HEK293 (cell line): ENCODE data around the gene PPP1R14C.

Source experiments
- CTCF ChIA-PET: fragments of 350-600 bp; formaldehyde crosslinking; extraction: SDS; loops from one replicate; lab custom pipeline; 2021; ENCODE audit warnings: antibody characterized with exemption; lab: Yijun Ruan, JAX
- POLR2A ChIA-PET: fragments of 300-600 bp; formaldehyde crosslinking; extraction: SDS; loops from one replicate; lab custom pipeline; 2020; ENCODE audit warnings: antibody characterized with exemption, inconsistent platforms; lab: Yijun Ruan, JAX
- H3K27ac ChIP-seq: fragments of 200-500 bp; sonication (Bioruptor generic); 2 replicates; pipeline ENCODE4 v1.5.1; 2014; ENCODE audit warnings: low read depth, low read length, control low read depth, inconsistent platforms; ENCODE audit errors: extremely low read depth
- H3K36me3 ChIP-seq, 2 experiments: fragments of 200-500 bp in 1 of 2; sonication (Bioruptor generic) in 1 of 2; 1 replicate in 1 of 2; 2 replicates in 1 of 2; pipeline ENCODE4 v1.5.1; 2014 to 2017; ENCODE audit warnings: inconsistent platforms in 2 of 2, low read length in 2 of 2; ENCODE audit not compliant: control insufficient read depth in 2 of 2, insufficient read depth in 1 of 2
- H3K4me1 ChIP-seq: fragments of 200-500 bp; sonication (Bioruptor generic); 2 replicates; pipeline ENCODE4 v1.5.1; 2014; ENCODE audit warnings: mild to moderate bottlenecking, low read length, inconsistent platforms; ENCODE audit not compliant: control insufficient read depth, insufficient read depth
- H3K4me3 ChIP-seq: 2 replicates; pipeline ENCODE4 v1.5.1; 2011; ENCODE audit warnings: low read depth, mild to moderate bottlenecking, control low read depth, low read length, moderate library complexity
- H3K9me3 ChIP-seq: fragments of 200-500 bp; sonication (Bioruptor generic); 2 replicates; pipeline ENCODE4 v1.5.1; 2014; ENCODE audit warnings: low read depth, low read length, inconsistent platforms; ENCODE audit not compliant: control insufficient read depth, insufficient read depth
- KLF10 ChIP-seq: fragments of 450-650 bp; IDR thresholded peaks from 2 replicates; pipeline ENCODE4 v1.5.1; 2018; ENCODE audit warnings: missing biosample characterization, mild to moderate bottlenecking, missing genetic modification characterization
- ZBTB20 ChIP-seq: fragments of 450-650 bp; formaldehyde crosslinking; IDR thresholded peaks from 2 replicates; pipeline ENCODE4 v1.5.1; 2016; ENCODE audit warnings: missing biosample characterization, missing genetic modification characterization
- ZBTB48 ChIP-seq: fragments of 450-650 bp; formaldehyde crosslinking; IDR thresholded peaks from 2 replicates; pipeline ENCODE4 v1.5.1; 2016; ENCODE audit warnings: missing biosample characterization, missing genetic modification characterization
- ZNF350 ChIP-seq: fragments of 450-650 bp; formaldehyde crosslinking; IDR thresholded peaks from 2 replicates; pipeline ENCODE4 v1.5.0; 2017; ENCODE audit warnings: missing biosample characterization, mild to moderate bottlenecking, missing genetic modification characterization
- ZNF530 ChIP-seq: fragments of 450-650 bp; formaldehyde crosslinking; IDR thresholded peaks from 2 replicates; pipeline ENCODE4 v1.5.1; 2016; ENCODE audit warnings: low read depth, missing biosample characterization, missing genetic modification characterization
- ZNF596 ChIP-seq: fragments of 450-650 bp; IDR thresholded peaks from 2 replicates; pipeline ENCODE4 v1.5.0; 2018; ENCODE audit warnings: missing biosample characterization, mild to moderate bottlenecking, missing genetic modification characterization, moderate library complexity
- ZNF677 ChIP-seq: fragments of 450-650 bp; IDR thresholded peaks from 2 replicates; pipeline ENCODE4 v1.5.0; 2018; ENCODE audit warnings: missing biosample characterization, mild to moderate bottlenecking, missing genetic modification characterization, moderate library complexity
- TF ChIP-seq, protein P1 (sequence below): fragments of 450-650 bp; formaldehyde crosslinking; IDR thresholded peaks from 2 replicates; pipeline ENCODE4 v1.5.1; 2016; ENCODE audit warnings: missing biosample characterization, missing genetic modification characterization, borderline replicate concordance
- TF ChIP-seq, protein P2 (sequence below): fragments of 450-650 bp; formaldehyde crosslinking; IDR thresholded peaks from 2 replicates; pipeline ENCODE4 v1.5.1; 2016; ENCODE audit warnings: missing biosample characterization, missing genetic modification characterization
- TF ChIP-seq, protein P3 (sequence below): fragments of 450-650 bp; formaldehyde crosslinking; IDR thresholded peaks from 2 replicates; pipeline ENCODE4 v1.5.1; 2016; ENCODE audit warnings: missing biosample characterization, missing genetic modification characterization
- TF ChIP-seq, protein P4 (sequence below): fragments of 450-650 bp; formaldehyde crosslinking; IDR thresholded peaks from 2 replicates; pipeline ENCODE4 v1.5.1; 2016; ENCODE audit warnings: missing biosample characterization, missing genetic modification characterization, low read depth
- TF ChIP-seq, protein P5 (sequence below): fragments of 450-650 bp; formaldehyde crosslinking; IDR thresholded peaks from 2 replicates; pipeline ENCODE4 v1.5.1; 2016; ENCODE audit warnings: missing biosample characterization, missing genetic modification characterization

PPP1R14C gene

DNA sequence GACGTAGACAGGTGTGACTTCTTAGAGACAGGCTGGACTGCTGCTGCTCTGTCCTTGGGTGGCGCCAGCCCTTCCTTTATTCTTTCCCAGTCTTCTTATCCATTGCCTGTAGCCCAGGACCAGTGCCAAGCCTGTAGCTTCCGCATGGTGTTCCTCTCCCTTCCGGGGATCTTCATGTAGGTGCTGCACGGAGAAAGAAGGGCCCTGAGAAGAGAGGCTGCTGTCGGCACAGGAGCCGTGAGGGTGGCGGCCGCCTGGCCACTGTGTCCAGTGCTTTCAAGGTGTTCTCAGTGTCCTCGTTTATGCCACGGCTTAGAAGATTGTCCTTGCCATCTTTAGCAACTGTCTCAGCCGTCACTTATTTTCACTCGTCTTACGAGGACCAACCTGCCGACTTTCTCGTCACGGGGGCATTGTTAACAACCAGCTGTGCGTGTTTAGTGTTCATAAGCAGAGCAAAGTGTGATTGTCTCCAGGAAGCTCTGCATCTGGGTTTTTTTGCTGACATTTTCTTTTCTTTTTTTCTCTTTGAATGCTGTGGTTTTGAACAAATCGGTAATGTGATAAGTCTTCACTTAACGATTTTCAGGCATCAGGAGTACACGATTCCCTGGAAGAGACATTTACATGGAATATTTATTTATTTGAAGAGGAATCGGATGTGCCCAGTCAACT, 61.2 kb downstream of the PPP1R14C start (continued):
- TF ChIP-seq, protein P1, sequence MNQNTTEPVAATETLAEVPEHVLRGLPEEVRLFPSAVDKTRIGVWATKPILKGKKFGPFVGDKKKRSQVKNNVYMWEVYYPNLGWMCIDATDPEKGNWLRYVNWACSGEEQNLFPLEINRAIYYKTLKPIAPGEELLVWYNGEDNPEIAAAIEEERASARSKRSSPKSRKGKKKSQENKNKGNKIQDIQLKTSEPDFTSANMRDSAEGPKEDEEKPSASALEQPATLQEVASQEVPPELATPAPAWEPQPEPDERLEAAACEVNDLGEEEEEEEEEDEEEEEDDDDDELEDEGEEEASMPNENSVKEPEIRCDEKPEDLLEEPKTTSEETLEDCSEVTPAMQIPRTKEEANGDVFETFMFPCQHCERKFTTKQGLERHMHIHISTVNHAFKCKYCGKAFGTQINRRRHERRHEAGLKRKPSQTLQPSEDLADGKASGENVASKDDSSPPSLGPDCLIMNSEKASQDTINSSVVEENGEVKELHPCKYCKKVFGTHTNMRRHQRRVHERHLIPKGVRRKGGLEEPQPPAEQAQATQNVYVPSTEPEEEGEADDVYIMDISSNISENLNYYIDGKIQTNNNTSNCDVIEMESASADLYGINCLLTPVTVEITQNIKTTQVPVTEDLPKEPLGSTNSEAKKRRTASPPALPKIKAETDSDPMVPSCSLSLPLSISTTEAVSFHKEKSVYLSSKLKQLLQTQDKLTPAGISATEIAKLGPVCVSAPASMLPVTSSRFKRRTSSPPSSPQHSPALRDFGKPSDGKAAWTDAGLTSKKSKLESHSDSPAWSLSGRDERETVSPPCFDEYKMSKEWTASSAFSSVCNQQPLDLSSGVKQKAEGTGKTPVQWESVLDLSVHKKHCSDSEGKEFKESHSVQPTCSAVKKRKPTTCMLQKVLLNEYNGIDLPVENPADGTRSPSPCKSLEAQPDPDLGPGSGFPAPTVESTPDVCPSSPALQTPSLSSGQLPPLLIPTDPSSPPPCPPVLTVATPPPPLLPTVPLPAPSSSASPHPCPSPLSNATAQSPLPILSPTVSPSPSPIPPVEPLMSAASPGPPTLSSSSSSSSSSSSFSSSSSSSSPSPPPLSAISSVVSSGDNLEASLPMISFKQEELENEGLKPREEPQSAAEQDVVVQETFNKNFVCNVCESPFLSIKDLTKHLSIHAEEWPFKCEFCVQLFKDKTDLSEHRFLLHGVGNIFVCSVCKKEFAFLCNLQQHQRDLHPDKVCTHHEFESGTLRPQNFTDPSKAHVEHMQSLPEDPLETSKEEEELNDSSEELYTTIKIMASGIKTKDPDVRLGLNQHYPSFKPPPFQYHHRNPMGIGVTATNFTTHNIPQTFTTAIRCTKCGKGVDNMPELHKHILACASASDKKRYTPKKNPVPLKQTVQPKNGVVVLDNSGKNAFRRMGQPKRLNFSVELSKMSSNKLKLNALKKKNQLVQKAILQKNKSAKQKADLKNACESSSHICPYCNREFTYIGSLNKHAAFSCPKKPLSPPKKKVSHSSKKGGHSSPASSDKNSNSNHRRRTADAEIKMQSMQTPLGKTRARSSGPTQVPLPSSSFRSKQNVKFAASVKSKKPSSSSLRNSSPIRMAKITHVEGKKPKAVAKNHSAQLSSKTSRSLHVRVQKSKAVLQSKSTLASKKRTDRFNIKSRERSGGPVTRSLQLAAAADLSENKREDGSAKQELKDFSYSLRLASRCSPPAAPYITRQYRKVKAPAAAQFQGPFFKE (tag by site-specific recombination) = no peak

DNA sequence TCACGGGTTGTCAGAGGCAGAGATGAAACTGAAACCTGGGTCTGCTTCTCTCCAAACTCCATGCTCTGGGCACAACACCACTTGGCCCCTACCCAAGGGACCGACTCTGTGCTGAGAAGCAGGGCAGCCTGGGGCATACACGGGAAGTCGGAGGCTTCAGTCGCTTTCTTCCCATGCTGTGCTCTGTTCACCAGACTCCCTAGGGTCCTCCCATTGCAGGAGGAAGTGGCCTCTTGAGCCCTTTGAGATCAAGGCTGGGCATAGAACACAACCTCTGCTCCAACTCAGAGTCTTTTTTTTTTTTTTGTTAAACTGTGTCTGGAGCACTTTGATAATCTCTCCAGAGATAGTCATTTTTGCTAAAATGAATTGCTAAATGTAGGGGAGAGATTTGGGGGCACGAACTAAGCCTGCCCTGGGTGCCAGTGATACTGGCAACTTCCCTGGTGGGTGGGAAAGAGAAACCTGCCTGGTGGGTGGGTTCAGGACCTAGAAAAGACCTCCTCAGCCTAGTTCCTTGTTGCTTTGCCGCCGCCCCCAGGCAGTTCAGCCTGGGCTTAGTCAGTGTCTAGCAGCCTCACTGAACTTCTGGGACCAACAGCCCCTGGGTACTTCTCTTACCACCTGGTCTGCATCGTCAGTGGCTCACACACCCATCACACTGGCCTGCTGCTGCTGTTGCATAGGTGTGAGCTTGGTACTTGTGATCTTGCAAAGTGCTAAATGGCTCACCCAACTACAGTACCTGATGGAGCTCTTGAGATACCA, 62.0 kb downstream of the PPP1R14C start:
- Histone ChIP-seq H3K36me3 (no peaks in the 10 kb centered on the region), H3K9me3 (no peaks in the 10 kb centered on the region), H3K27ac (no peak overlapping the region), H3K4me3 (no peak overlapping the region), H3K4me1 (peaks cover 18% of the 10 kb centered on the region)
- ChIA-PET CTCF (interaction anchor here (0.6 to 0.7 kb wide), 4 partner anchors 8 to 151 kb away, joined by 3 to 4 read pairs (median 3); no protein-coding TSS in a partner anchor), POLR2A (interaction anchor here (0.7 kb wide), 1 partner anchor 103 kb away, joined by 4 read pairs; no protein-coding TSS in a partner anchor)
- TF ChIP-seq ZBTB48 (tag by site-specific recombination) (peak; percentile 70), ZNF677 (tag by site-specific recombination) (no peak)
- TF ChIP-seq, all 188 proteins: peak for 1

DNA sequence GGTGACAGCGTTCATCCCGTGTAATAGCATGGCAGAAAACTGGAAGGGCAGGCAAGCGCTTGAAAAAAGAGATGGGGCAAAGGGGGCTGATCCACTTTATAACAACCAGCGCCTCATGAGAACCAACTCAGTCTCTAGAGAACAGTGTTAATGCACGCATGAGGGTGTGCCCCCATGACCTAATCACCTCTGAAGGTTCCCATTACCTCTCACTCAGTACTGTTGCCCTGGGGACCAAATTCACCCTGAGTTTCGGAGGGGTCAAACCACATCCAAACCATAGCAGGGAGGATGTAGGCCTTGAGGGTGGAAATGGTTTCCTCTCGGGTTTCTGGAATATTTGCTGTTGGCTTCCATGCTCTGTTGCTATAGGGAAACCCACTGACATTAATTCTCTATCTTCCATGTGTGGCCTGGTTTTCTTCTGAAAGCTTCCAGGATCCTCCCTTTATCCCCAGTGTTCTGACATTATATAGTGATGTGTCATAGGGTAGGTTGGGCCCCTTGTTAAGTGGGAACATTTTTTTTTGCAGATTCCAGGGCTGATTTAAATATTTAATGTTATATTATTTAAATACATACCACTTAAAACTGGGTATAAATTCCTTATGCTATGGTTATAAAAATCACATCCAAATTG, 65.2 kb downstream of the PPP1R14C start:
- ChIA-PET POLR2A (no interaction called here), CTCF (interaction anchor here (0.6 to 1.4 kb wide), 3 partner anchors 8 to 127 kb away, joined by 4 to 5 read pairs (median 4); no protein-coding TSS in a partner anchor)
- Histone ChIP-seq H3K36me3 (no peaks in the 10 kb centered on the region), H3K9me3 (no peaks in the 10 kb centered on the region), H3K4me3 (no peak overlapping the region), H3K4me1 (peaks cover 11% of the 10 kb centered on the region), H3K27ac (no peak overlapping the region)
- TF ChIP-seq, protein P2, sequence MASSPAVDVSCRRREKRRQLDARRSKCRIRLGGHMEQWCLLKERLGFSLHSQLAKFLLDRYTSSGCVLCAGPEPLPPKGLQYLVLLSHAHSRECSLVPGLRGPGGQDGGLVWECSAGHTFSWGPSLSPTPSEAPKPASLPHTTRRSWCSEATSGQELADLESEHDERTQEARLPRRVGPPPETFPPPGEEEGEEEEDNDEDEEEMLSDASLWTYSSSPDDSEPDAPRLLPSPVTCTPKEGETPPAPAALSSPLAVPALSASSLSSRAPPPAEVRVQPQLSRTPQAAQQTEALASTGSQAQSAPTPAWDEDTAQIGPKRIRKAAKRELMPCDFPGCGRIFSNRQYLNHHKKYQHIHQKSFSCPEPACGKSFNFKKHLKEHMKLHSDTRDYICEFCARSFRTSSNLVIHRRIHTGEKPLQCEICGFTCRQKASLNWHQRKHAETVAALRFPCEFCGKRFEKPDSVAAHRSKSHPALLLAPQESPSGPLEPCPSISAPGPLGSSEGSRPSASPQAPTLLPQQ (tag by site-specific recombination) = no peak
- TF ChIP-seq ZNF530 (tag by site-specific recombination) (no peak), ZNF596 (tag by site-specific recombination) (no peak), ZNF350 (tag by site-specific recombination) (no peak), KLF10 (tag by site-specific recombination) (0 out of 2 replicates have a peak, but pooled peaks have one; percentile 24), ZBTB20 (peak; percentile 67; the same call in 1 of the 2 replicates)
- TF ChIP-seq, protein P3, sequence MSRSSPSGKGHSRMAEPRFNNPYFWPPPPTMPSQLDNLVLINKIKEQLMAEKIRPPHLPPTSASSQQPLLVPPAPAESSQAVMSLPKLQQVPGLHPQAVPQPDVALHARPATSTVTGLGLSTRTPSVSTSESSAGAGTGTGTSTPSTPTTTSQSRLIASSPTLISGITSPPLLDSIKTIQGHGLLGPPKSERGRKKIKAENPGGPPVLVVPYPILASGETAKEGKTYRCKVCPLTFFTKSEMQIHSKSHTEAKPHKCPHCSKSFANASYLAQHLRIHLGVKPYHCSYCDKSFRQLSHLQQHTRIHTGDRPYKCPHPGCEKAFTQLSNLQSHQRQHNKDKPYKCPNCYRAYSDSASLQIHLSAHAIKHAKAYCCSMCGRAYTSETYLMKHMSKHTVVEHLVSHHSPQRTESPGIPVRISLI (tag by site-specific recombination) = 0 out of 2 replicates have a peak, but pooled peaks have one; percentile 13
- TF ChIP-seq, protein P4, sequence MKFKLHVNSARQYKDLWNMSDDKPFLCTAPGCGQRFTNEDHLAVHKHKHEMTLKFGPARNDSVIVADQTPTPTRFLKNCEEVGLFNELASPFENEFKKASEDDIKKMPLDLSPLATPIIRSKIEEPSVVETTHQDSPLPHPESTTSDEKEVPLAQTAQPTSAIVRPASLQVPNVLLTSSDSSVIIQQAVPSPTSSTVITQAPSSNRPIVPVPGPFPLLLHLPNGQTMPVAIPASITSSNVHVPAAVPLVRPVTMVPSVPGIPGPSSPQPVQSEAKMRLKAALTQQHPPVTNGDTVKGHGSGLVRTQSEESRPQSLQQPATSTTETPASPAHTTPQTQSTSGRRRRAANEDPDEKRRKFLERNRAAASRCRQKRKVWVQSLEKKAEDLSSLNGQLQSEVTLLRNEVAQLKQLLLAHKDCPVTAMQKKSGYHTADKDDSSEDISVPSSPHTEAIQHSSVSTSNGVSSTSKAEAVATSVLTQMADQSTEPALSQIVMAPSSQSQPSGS (tag by site-specific recombination) = no peak
- TF ChIP-seq, protein P5, sequence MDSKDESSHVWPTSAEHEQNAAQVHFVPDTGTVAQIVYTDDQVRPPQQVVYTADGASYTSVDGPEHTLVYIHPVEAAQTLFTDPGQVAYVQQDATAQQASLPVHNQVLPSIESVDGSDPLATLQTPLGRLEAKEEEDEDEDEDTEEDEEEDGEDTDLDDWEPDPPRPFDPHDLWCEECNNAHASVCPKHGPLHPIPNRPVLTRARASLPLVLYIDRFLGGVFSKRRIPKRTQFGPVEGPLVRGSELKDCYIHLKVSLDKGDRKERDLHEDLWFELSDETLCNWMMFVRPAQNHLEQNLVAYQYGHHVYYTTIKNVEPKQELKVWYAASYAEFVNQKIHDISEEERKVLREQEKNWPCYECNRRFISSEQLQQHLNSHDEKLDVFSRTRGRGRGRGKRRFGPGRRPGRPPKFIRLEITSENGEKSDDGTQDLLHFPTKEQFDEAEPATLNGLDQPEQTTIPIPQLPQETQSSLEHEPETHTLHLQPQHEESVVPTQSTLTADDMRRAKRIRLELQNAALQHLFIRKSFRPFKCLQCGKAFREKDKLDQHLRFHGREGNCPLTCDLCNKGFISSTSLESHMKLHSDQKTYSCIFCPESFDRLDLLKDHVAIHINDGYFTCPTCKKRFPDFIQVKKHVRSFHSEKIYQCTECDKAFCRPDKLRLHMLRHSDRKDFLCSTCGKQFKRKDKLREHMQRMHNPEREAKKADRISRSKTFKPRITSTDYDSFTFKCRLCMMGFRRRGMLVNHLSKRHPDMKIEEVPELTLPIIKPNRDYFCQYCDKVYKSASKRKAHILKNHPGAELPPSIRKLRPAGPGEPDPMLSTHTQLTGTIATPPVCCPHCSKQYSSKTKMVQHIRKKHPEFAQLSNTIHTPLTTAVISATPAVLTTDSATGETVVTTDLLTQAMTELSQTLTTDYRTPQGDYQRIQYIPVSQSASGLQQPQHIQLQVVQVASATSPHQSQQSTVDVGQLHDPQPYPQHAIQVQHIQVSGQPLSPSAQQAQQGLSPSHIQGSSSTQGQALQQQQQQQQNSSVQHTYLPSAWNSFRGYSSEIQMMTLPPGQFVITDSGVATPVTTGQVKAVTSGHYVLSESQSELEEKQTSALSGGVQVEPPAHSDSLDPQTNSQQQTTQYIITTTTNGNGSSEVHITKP = 0 out of 2 replicates have a peak, but pooled peaks have one; percentile 35
